GF-D8 (cell line): ENCODE results near the gene CELA2B.
"Not testable (repeated sequence)": the region's sequence is repeated elsewhere in the genome, so short reads cannot be mapped to it uniquely, and the experiment has no call there.

Source experiments
- DNase-seq: peaks from one replicate; lab custom pipeline; 2025; lab: John Stamatoyannopoulos, UW

Gene CELA2B

DNA sequence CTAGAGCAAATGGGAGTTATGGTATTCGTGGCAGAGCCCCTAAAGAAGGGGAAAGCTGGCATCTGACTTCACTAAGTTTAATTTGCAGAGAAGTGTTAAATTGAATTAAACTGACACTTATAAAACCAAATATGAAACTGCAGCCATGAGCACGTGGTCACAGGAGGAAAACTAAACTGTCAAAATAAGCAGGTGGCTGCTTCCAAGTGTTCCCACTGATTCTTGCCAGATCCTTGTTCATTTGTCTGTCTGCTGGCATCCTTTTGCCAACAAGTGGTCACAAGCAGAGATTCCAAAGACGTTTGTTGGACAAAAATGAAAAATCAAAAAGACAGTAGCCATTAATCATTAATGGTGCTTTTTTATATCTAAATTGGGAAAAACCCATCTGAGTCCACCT lies 6.5 kb upstream of the CELA2B start:
- DNase-seq: no peak

DNA sequence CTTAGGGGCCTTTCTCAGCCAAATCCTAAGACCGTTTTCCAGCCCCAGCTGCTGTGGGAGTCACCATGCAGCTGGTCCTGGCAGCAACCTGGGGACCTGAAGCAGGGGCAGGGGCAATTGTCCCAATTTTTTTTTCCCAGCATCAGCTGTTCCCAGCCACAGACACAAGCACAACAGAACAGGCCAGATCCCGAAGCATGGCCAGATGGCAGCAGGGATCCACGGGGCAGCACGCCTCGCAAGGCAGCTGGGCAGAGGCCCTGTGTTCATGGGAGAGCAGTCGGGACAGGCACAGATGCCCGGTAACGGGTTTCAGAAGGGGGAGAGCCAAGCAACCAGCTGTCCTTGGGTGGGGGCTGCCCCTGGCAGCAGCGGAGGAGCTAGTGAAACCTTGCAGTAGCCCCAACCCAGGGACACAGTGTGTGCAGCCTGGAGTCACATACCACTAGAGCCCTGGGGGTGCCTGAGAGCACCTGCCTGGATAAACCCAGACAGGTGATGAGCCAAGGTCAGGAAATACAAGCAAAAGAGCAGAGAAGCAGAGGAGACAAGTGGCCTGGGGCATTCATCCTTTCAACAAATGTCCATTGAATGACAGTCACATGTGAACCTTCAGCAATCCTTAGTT lies 6.0 kb upstream of the CELA2B start:
- DNase-seq: not testable (repeated sequence)

DNA sequence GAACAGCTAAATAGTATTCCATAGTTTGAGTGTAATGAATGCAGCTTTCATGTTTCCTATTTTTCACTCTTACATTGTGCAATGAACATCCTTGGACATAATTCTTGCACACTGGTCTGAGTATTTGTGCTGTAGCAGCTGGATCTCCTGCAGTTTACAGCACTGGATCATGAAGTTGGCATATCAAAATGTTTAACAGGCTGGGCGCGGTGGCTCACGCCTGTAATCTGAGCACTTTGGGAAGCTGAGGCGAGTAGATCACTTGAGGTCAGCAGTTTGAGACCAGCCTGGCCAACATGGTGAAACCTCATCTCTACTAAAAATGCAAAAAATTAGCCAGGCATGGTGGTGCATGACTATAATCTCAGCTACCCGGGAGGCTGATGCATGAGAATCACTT lies 4.8 kb upstream of the CELA2B start:
- not testable (repeated sequence) for DNase-seq

DNA sequence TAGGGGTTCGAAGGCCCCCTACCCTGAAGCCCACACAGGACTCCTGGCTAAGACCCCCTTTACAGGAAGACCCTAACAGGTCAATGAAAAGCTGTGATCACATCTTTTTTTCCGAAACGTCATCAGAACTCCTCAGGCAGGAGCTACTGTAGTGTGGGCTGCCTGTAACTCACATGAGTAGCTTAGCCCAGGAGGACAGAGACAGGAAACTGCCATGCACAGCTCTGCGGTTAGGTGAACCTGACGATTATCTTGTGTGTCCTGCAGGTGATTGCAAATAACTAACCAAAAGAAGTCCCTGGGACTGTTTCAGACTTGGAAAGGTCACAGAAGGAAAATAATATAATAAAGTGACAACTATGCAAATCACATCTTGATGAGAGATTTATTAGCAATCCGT lies 4.2 kb upstream of the CELA2B start:
- not testable (repeated sequence) for DNase-seq

DNA sequence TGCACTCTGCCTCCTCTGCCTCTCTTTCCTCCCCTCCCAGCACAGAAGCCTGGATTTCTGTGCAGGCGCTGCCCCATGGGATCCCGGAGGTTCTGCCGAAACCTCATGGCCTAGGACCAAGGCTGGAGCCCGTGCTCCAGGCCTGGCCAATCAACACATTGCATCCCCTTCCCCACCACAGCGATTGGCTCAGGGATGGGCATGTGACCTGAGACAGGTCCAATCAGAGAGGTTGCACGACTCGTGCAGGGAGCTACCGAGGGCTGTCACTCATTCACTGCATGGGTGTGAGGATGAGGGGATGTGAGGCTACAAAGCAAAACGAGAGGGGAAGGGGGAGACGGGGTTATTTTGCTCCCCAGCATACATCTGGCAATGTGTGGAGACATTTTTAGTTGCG lies 3.3 kb upstream of the CELA2B start:
- no peak for DNase-seq

DNA sequence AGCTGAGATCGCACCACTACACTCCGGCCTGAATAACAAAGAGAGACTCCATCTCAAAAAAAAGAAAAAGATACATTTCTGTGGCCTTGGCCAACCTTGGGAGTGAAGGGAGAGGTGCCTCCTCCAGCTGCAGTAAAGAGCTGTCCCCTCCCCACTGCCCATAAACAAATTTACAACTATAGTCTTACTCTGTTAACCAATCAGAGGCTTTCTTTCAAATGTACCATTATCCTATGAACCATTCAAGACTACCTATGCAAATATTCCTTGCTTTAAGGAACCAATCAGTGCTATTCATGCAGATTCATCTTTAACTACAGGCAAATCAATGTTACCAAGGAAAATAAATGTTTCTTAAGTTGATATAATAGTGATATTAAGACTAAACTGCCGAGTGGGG lies 1.0 kb downstream of the CELA2B start:
- no peak for DNase-seq

DNA sequence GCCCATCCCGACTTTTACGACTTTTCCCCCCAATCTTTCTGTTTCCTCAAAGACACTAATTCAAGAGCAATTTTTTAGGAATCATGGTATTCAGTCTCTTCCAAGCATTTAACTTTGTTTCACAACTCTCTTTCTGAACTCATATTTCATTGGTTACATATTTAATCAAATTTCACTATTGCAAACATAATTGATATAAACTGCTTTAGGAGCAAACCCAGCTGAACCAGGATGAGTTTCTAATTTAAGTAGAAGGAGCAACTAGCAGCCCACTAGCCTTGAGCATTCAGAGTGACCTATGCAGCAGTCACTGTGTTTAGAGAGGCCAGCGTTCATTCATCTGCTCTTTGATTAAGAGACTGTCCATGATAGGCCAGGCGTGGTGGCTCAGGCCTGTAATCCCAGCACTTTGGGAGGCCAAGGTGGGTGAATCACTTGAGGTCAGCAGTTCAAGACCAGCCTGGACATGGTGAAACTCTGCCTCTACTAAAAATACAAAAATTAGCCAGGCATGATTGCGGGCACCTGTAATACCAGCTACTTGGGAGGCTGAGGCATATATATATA lies 1.8 kb downstream of the CELA2B start:
- DNase-seq: no peak

DNA sequence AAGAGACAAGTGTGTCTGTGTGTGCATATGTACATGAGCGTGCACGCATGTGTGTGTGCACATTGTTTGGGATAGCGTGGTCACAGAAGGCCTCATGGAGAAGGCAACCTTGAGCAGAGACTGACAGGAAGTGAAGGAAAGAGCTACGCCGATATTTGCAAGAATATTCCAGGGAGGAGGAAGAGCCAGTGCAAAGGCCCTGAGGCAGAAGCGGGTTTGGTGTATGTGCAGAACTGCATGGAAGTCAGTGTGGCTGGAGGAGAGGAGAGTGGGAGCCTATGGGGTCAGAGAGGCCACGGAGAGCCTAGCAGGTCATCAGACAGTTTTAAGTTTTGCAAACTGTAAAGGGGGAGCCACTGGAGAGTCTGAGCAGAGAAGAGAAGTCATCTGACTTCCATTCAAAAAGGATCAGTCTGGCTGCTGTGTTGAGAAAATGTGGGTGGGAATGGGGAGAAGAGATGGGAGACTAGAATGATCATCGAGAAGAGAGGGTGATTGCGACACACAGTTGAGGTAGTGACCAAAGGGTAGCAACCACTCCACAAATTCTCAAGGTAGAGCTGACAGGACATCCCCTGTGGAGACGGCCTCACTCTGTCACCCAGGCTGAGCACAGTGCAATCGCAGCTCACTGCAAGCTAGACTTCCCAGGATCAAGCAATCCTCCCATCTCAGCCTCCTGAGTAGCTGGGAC lies 3.9 kb downstream of the CELA2B start:
- no peak for DNase-seq

DNA sequence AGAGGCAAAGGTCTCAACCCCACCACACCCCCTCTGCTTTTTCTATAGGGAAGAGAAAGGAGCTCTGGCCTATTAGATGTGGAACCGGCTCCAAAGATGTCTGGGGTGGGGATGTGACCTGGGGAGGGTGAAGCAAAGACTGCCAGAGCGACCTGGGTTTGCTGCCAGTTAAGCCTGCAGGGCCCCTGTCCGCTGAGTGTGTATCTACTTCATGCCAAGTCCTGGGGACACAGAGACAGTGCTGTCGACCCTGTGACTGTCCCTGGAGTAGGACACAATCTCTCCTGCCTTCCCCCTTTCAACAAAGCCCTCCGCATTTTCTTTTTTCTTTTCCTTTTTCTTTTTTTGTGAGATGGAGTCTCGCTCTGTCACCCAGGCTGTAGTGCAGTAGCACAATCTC lies 6.6 kb downstream of the CELA2B start:
- not testable (repeated sequence) for DNase-seq

DNA sequence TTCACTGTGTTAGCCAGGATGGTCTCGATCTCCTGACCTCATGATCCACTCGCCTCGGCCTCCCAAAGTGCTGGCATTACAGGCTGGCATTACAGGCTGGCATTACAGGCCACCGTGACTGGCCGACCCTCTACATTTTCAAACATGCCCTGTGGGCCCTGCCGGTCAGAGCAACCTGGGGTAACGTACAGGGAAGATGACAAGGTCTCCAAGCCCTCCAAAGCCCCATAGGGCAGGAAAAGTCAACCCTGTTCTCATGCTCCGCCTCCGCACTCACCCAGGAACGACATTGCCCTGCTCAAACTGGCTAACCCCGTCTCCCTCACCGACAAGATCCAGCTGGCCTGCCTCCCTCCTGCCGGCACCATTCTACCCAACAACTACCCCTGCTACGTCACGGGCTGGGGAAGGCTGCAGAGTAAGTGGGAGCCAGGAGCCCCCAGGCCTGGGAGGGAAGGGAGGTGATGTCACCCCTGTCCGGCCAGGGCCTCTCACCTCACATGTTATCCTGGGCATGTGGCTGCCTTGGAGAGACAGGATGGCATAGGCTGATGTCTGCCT lies 7.2 kb downstream of the CELA2B start:
- not testable (repeated sequence) for DNase-seq

DNA sequence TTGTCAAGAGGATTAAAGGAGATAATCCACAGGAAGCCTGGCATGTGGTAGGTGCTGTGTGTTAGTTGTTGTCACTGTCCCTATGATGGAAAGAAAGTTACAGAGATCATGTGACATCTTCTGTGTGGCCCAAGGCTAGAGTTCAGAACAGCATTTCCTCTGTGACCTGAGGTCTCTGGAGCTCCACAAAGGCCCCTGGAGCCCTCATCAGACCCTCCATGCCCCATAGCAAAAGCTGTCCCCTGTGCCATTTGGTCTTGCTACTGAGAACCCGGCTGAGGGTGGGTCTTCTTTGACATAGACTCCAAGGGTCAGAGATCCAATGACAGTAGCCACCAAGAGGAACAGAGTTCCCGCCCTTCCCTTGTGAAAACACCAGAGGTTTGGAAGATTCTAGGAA lies 8.1 kb downstream of the CELA2B start:
- no peak for DNase-seq

DNA sequence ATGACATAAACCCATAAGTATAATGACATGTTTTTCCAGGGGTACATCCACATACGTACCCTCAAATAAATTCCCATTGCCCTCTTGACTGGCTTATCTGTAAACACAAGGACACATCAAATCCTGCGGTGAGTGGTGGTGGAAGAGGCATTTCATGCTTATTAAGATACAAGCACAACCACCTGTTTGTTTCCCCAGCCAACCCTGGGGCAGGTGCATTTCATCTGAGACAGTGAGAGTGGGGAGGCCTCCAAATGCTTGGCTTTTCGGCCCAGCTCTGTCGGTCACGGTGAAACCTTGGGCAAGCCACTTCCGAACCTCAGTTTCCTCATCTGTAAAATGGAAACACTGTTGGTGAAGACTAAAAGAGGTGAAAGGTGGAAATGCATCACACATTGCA lies 8.5 kb downstream of the CELA2B start:
- DNase-seq: not testable (repeated sequence)

DNA sequence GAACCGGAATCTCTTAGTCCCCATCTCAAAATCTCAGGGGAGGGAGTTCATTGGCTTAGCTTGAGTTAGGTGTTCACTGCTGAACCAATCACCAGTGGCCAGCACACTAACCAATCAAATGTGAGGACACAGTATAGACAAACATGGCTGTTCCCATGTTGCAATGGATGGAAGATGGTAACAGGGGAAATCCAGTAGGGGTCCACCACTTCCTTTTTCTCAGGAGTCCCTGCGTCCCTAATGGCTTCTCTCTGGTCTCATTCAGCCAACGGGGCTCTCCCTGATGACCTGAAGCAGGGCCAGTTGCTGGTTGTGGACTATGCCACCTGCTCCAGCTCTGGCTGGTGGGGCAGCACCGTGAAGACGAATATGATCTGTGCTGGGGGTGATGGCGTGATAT lies 9.7 kb downstream of the CELA2B start:
- no peak for DNase-seq

DNA sequence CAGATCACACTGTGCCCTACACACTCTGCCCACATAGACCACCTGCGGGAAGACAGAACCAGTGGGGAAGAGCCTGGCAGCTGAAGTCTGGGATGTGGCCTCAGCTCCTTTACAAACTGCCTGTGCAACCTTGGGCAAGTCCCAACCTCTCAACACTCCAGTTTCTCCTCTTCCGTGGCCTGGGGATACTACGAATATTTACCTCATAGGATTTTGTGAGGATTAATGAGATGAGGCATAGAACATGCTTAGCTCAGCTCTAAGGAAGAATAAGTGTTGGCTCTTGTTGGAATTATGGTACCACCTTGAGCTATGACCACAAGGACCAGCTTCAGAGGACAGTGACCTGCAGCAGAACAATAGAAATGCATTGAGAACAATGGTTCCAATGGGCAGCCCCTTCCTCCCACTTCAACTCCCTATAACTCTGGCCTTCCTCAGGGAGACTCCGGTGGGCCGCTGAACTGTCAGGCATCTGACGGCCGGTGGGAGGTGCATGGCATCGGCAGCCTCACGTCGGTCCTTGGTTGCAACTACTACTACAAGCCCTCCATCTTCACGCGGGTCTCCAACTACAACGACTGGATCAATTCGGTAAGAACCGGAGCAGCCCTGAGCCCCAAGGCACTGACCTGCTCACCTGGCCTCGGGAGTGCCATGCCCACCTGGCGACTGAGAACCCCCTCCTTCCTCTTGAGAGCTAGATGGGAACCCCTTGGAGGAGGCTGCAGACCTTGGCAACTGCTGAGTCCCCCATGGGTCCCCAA lies 11.1 kb downstream of the CELA2B start:
- DNase-seq: not testable (repeated sequence)

DNA sequence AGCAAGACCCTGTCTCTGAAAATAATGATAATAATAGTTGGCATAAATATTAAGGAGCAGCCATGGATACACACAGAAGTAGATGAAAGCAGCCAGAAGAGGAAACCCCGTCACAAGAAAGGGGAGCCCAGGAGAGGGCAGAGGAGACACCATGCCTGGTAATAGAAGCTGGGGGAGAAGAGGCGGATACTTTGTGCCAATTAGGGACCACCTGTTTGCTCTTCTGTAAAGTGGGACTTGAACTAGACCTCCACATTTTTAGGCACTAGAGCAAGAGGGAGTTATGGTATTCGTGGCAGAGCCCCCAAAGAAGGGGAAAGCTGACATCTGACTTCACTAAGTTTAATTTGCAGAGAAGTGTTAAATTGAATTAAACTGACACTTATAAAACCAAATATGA lies 12.5 kb downstream of the CELA2B start:
- no peak for DNase-seq

DNA sequence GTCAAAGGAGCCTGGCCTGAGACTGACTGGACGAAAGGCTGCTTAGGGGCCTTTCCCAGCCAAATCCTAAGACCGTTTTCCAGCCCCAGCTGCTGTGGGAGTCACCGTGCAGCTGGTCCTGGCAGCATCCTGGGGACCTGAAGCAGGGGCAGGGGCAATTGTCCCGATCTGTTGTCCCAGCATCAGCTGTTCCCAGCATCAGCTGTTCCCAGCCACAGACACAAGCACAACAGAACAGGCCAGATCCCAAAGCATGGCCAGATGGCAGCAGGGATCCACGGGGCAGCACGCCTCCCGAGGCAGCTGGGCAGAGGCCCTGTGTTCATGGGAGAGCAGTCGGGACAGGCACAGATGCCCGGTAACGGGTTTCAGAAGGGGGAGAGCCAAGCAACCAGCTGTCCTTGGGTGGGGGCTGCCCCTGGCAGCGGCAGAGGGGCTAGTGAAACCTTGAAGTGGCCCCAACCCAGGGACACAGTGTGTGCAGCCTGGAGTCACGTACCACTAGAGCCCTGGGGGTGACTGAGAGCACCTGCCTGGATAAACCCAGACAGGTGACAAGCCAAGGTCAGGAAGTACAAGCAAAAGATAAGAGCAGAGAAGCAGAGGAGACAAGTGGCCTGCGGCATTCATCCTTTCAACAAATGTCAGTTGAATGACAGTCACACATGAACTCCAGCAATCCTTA lies 13.3 kb downstream of the CELA2B start:
- no peak for DNase-seq

DNA sequence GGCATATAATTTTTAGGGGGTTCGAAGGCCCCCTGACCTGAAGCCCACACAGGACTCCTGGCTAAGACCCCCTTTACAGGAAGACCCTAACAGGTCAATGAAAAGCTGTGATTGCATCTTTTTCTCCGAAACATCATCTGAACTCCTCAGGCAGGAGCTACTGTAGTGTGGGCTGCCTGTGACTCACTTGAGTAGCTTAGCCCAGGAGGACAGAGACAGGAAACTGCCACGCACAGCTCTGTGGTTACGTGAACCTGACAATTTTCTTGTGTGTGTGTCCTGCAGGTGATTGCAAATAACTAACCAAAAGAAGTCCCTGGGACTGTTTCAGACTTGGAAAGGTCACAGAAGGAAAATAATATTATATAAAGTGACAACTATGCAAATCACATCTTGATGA lies 15.1 kb downstream of the CELA2B start:
- DNase-seq: not testable (repeated sequence)

DNA sequence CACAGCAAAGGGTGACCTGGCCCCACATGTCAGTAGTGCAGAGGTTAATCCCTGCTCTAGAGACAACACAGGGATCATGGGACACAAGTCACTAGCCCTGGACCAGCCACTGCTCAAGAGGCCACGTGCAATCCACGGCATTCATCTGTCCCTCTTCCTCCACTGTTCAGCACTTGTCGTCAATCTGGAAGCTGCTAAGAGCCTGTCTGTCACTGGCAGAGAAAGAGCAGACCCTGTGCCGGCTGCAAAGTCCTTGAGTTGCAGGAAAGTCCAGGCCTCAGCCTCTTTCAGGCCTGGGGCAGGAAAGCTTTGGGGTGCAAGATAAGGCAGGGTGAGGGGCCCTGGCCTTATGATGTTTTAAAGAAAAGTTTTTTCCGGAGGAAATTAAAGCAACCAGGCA lies 16.7 kb downstream of the CELA2B start:
- DNase-seq: no peak

DNA sequence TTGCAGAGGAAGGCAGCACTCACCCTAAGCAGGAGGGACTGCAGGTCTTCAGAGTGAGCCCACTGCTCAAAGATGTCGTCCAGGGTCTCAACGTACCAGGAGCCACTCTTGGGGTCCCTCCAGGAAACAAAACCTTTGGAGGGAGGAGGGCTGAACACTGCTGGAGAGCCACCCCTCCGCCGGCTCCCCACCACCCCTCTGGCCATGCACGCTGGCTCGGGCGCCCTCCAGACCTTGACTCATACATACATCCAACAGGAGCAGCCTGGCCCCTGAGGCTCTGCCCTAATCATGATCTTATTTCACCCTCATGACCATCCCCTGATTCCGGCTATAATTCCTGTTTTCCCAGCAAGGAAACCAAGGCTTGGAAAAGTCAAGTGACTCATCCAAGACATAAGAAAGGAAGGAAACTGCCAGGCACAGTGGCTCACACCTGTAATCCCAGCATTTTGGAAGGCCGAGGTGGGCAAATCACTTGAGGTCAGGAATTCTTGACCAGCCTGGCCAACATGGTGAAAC lies 18.0 kb downstream of the CELA2B start:
- no peak for DNase-seq

DNA sequence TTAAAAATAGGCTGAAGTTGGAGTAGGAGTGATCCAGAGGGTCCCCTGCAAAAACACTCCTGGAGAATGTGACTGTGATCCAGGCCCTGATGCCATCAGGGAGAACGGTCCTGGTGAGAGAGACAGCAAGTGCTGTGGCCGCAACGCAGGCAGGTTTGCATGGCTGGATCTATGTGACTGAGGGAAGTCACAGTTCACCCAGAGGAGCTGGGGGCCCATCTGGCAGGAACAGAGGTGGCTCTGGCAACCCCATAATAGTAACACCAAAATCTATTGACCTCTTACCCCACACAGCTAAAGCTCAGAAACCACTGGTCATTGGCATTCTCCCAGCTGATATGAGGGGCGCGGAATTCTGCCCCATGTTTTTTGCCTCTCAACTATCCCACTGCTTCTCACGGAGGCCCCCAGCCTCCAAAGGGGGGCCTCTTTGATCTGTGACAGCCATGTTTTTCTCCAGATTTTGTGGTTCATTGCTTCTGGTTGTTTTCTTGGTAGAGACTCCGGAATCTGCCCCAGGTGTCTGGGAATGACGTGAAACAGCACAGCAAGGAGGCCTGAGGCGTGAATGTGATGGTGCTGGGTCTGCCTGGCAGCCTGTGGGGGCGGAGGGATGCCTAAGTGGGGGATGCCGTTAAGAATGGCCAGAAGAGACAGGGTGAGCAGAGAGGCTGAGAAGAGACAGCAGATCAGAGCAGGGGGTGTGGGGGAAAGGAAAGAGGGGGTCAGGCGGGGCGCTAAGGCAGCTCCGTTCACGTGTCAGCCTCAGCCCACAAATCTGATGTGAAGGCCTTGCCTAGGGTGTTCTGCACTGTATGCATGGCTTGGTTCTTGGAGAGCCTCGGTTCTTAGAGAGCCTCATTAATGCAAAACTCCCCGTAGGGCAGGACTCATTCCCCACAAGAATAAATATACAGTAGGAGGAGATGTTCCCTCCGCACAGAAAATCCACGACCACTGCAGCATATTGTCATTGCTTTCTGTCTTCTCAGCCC lies 24.6 kb downstream of the CELA2B start:
- DNase-seq: no peak
